GM18873 (cell line): Measurements from ENCODE around the gene EMSY.

ENCODE experiments used
- ATAC-seq: cut with Tn5 transposase; IDR thresholded peaks from one replicate; pipeline ENCODE4 v1.9.1; 2021; ENCODE audit warnings: mild to moderate bottlenecking, moderate library complexity, moderate number of reproducible peaks; ENCODE audit not compliant: unreplicated experiment, low FRiP score

EMSY gene

GRCh38 chr11:76455931-76456330 is 11.1 kb downstream of the EMSY start:
- no peak for ATAC-seq

GRCh38 chr11:76456571-76456970 is 11.8 kb downstream of the EMSY start:
- ATAC-seq: no peak

DNA sequence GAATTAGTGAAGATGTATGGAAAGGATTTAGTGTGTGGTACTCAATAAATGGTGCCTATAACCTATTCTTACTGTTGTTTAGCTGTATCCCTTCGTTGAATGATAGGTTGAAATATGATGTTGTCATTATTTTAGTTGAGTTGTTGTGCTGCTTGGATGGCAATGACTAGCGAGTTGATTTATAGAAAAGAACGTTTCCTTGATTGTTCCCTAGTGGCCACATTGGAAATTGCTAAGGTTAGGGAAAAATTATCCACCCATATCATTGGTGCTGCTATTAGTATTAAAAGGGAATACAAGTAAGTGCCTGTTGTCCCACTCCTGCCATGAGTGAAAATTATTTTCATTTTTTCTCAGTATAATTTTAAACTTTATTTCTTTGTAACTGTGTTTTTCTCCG is 14.5 kb downstream of the EMSY start:
- no peak for ATAC-seq

- no peak for ATAC-seq
Observed at GRCh38 chr11:76459846-76460245, 15.0 kb downstream of the EMSY start.

DNA sequence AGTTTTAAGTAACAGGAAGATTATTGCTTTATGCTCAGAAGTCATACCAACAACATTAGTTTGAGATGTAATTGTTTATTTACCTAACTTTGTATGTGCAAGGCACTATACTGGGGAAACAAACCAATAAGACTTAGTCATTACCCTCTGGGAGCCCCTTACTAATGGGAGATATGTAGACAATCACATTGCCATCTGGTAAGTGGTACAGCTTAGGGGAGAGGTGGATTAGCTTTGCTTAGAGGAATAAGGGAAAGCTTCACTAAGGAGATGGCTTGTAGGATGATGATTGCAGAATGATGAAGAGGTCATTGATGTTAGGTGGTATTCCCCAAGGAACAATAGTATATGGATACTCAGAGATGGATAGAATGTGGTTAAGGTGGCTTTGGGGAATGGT is 17.5 kb downstream of the EMSY start:
- no peak for ATAC-seq

DNA sequence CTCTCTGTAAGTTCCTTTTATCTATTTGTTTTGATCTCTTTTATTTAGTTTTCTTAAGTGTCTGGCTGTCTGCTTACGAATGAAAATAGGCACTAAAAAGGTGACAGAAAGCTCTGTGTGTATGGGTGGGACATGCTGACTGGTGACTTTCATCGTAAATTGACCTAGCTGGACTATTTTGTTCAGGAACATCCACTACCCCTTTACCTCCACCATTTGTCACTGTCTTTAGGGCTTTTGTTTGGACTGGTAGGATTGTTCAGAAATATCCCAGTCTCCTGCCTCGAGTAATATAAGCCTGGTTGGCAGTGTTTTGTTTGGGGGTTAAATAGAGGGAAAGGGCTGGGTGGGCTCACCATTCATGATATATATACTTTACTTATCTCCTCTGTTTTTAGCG is 20.9 kb downstream of the EMSY start:
- ATAC-seq: no peak

DNA sequence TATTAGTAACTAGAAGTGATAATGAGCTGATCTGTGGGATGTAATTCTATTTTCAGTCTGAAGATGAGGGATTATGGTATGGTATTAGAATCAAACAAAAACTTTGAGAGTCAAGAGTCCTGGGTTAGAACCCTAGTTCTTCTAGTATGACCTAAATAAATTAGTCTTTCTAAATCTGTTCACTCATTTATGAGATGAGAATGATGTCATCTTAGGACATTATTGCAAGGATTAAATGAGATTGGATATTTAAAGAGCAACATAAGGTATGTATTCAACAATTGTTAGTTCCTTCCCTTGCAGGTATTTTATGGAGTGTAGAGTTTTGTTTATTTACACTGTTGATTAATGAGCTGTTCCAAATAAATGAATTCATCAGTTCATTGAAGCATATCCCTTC is 21.8 kb downstream of the EMSY start:
- ATAC-seq: no peak

- no peak for ATAC-seq
Observed at GRCh38 chr11:76469141-76469540, 24.3 kb downstream of the EMSY start.

GRCh38 chr11:76471382-76471781 is 26.6 kb downstream of the EMSY start:
- no peak for ATAC-seq

DNA sequence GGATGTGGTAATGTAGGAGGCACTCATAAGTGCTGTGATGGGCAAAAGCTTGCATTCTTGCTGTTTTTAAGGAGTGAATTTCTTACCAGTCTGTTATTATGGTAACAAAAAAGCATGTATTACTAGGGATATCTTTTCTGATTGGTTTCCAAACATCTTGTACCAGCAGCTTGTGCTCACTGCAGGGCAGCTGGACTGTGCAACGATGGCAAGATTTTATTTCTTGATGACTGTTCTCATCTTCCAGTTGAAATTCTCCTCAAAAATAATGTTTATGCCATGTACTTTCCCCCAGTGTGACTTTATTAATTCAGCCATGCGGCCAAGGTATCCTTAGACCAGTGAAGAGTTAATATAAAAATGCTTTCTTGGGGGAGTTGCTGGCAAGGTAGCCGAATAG is 35.4 kb downstream of the EMSY start:
- ATAC-seq: no peak

DNA sequence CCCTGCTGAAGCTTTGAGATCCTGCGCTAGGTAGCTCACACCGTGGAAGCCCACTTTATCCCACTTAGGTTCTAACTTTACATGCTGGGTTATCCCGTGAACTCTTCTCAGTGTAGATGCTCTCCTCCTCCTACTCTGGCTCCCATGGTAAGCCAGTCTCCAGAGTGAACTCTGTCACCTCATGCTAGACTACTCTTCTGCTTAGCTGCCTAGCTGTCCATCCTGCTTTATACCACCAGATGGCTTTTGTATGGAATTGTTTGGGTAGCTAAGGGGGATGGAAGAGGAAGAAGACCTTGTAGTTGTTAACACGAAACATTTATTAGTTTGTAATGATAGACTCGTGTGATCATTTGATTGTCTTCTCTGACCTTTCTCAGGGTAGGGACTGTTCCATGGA is 46.8 kb downstream of the EMSY start:
- no peak for ATAC-seq

DNA sequence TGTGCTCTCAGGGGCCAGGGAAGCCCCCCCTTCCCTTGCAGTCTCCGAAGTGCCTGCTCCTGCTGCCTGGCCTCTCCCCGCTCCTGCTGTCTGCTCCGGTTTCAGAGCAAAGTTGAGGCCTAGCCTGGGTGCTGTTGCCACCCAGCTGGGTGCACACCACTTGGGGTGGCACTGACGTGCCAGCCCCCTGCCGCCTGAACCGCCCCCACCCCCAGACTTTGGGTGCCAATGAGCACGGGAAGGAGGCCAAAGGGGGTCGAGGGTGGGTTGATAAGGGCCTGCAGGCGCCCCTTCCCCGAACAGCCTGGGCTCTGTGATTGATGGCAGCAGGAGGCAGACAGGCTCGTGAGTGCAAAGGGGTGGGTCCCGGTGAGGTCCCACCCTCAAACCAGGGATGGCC is 48.2 kb downstream of the EMSY start:
- no peak for ATAC-seq

DNA sequence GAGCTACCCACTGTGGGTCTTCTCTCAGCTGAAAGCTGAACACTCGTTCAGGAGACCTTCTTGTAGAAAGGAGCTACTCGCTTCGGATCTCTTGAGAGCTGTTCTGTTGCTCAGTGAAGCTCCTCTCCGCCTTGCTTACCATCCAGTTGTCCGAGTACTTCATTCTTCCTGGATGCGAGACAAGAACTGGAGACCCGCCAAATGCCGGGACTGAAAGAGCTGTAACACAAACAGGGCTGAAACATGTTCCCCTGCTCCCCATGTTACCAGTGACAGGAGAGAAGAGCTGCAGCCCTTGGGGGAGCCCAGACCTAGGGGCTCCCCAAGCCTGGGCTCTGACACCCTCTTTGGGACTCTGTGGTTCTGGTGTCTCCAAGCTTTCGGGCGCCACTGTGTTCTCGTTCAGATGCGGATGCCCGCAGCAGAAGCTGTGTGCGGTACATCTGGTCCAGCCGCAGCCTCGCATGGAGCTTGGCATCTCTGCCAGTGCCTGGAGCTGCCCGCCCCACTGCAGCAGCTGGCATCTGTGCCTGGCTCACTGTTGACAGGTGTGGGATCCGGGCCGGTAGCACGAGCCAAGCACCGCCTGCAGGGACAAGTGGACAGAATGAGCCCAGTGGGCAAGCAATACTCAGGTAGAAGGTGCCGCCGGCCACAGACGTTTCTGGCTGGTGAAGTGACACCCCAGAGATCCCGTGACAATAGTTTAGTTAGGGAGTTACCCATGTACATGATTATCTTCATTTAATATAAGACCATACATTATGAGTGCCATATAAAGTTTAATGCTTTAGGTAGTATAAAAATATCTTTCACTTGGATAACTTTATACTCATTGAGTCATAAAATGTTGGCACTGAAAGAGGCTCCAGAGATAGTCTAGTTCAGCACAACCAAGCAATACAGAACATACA is 49.1 kb downstream of the EMSY start:
- no peak for ATAC-seq

DNA sequence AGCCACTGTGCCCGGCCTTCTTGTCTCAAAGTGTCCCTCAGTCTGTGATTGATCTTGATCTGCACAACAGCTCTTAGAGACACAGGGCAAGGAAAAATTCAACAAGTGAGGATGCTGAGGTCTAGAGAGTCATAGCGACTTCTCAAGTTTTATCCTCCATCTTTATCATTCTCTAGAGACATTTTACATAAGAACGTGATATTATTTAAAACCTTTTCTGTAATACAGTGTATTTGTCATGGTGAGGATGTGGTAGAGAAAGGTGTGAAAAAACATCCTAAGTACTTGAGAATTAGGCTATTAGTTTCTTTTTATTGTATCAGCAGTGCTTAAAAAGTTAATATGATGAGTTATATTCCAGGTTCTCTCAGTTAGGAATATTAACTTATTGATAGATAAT is 50.2 kb downstream of the EMSY start:
- no peak for ATAC-seq

DNA sequence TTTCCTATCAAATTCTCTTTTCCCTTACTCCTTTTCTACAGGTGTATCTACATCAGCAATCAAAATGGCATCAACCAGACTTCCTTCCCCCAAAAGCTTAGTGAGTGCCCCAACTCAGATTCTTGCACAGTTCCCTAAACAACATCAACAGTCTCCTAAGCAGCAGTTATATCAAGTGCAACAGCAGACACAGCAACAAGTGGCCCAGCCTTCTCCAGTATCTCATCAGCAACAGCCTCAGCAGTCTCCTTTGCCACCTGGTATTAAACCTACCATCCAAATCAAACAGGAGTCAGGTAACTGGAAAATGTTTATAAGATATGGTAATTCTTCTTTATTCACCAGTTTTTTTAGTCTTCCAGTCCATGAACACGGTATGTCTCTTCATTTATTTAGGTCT is 51.4 kb downstream of the EMSY start:
- no peak for ATAC-seq

- no peak for ATAC-seq
Observed at GRCh38 chr11:76501526-76502202, 56.8 kb downstream of the EMSY start.

- no peak for ATAC-seq
Observed at GRCh38 chr11:76506833-76507232, 62.0 kb downstream of the EMSY start.

DNA sequence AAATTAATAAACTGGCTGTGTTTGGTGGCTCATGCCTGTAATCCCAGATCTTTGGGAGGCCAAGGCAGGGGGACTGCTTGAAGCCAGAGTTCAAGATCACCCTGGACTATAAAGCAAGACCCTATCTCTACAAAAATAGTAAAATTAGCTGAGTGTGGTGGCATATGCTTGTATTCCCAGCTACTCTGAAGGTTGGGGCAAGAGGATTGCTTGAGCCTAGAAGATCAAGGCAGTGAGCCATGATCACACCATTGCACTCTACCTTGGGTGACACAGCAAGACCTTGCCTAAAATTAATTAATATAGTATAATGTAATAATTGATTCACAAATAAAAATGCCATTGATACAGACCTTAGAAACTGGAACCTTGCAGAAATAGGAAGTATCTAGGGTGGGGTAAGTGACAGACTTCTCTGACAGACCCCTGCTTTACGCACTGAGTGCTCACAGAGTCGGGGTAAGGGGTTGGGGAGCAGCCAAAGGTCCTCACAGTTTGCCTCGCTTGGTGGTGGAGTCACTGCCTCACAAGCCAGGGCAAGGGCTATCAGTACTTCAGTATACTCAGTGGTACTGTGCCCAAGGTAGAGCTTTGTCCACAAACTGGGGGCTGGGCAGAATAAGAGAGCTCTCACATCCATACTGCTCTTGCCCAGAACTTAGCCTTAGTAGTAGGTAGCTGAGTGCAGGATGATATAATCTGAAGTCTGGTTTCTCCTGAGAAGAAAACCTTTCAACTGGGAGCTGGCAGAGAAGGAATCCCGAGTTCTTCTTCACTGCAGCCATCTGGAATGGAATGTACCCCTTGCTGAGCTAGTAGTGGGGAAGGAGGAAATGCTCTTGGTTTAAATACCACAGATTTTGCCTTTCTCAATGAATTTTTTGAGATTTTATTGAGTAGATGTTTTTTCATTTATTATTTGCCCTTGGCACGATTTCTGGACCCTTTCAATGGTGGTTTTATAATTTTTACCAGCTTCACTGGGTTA is 65.5 kb downstream of the EMSY start:
- ATAC-seq: no peak

- ATAC-seq: no peak
Observed at GRCh38 chr11:76512851-76513653, 68.2 kb downstream of the EMSY start.

DNA sequence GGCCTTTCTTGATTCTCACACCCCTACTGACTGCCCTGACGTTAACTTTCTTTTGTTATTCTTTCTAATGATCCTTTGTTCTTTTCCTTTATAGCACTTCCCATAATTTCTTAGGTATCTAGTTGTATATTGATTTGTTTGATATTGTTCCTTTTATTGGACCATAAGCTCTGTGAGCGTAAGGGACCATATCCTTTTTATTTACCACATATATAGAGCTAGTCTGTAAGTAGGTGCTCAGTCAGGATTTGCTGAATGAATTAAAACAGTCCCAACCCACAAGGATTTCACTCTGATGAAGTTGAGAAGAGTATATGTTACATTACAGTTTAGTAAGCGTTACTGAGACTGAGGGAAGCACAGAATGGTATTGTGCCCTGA is 68.8 kb downstream of the EMSY start:
- ATAC-seq: no peak
